ENCODE measurements around the gene INHA. TPM values are rescaled to one million over a fixed set of nuclear protein-coding genes. Genes with fewer than 3 reads are reported as not detected.

INHA gene
- total and polyA plus RNA-seq, 2 donors (not counting 1 experiment from before 2014, with no cell fraction given), result not detected

DNA sequence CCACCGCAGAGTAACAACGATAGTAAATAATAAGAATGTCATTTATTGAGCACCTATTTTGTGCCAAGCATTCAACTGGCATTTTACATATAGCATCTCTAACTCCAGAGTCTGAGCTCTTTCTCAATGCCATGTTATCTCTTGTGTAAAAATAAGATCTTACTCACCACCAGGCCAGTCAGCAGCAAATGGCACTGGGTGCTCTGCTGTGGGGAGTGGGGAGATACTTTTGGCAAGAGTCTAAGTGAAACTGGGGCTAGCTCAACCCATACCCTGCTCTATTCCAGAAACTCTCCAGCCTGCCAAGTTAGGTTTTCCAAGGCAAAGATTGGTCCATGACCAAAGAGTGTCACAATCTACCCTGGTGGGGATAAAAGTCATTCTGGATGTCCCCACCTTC lies 50.4 kb downstream of the INHA start:
- no peaks in the 10 kb centered on the region for H3K9me3 Mint-ChIP-seq (ENCODE audit: insufficient read depth)
- H3K27me3 Mint-ChIP-seq, result peaks cover 30% of the 10 kb centered on the region
- H3K4me3 ChIP-seq (ENCODE audit: control extremely low read depth in 1 of 5, extremely low read depth in 1 of 5, insufficient read depth in 1 of 5, low read depth in 2 of 5, low read length in 4 of 5), result no peak overlapping the region
- no peak overlapping the region for H3K27ac Mint-ChIP-seq
- TF ChIP-seq, protein P1, sequence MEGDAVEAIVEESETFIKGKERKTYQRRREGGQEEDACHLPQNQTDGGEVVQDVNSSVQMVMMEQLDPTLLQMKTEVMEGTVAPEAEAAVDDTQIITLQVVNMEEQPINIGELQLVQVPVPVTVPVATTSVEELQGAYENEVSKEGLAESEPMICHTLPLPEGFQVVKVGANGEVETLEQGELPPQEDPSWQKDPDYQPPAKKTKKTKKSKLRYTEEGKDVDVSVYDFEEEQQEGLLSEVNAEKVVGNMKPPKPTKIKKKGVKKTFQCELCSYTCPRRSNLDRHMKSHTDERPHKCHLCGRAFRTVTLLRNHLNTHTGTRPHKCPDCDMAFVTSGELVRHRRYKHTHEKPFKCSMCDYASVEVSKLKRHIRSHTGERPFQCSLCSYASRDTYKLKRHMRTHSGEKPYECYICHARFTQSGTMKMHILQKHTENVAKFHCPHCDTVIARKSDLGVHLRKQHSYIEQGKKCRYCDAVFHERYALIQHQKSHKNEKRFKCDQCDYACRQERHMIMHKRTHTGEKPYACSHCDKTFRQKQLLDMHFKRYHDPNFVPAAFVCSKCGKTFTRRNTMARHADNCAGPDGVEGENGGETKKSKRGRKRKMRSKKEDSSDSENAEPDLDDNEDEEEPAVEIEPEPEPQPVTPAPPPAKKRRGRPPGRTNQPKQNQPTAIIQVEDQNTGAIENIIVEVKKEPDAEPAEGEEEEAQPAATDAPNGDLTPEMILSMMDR (IDR thresholded peaks at IDR 0.05), result no peak
- no peak for TF ChIP-seq EZH2 (IDR thresholded peaks at IDR 0.05; ENCODE audit: borderline replicate concordance, insufficient read depth, low read depth, low read length, poor library complexity, severe bottlenecking)
- peaks cover 8% of the 10 kb centered on the region for H3K4me1 Mint-ChIP-seq
- DNase-seq (no peak), ATAC-seq (ENCODE audit: low read depth) (no peak)
- no CpG with 5 or more reads among the region's 2 CpGs for WGBS (ENCODE audit: insufficient coverage)
- no peak overlapping the region for H3K4me2 ChIP-seq (replicated peaks; ENCODE audit: low read depth, low read length, poor library complexity, severe bottlenecking)
- peaks cover 0 to 27% (median 17%) of the 10 kb centered on the region in 4 experiments for H3K27me3 ChIP-seq (replicated peaks in 1 of 4; ENCODE audit: control extremely low read depth in 1 of 4, control insufficient read depth in 3 of 4, insufficient read depth in 4 of 4, low read length in 3 of 4)
- H3K36me3 ChIP-seq (replicated peaks in 1 of 2; ENCODE audit: control extremely low read depth in 1 of 2, control insufficient read depth in 1 of 2, extremely low read depth in 1 of 2, insufficient read depth in 2 of 2, low read length in 1 of 2), result no peaks in the 10 kb centered on the region
- H3K9ac ChIP-seq (ENCODE audit: low read length), result no peak overlapping the region
- CTCF ChIA-PET, result interaction anchor here (0.6 kb wide), 1 partner anchor 105 kb away, joined by 3 read pairs; no protein-coding TSS in a partner anchor
- no peaks in the 10 kb centered on the region for H3K9me3 ChIP-seq (ENCODE audit: control extremely low read depth in 1 of 3, control insufficient read depth in 2 of 3, insufficient read depth in 1 of 3, low read length in 2 of 3)
- intact Hi-C loops (cut with micrococcal nuclease), result no loop called here
- no peak overlapping the region for H2AFZ ChIP-seq (ENCODE audit: insufficient read depth, low read depth, low read length, poor library complexity, severe bottlenecking)
- H3K4me1 ChIP-seq (ENCODE audit: control insufficient read depth in 2 of 2, insufficient read depth in 2 of 2, low read length in 2 of 2), result peaks cover 4 to 6% of the 10 kb centered on the region in 2 donors
- H3K79me2 ChIP-seq (ENCODE audit: control insufficient read depth, insufficient read depth, low read length), result no peaks in the 10 kb centered on the region
- no peak overlapping the region for H3K4me3 Mint-ChIP-seq
- no peaks in the 10 kb centered on the region for H4K20me1 ChIP-seq (ENCODE audit: control insufficient read depth, insufficient read depth, low read length, poor library complexity, severe bottlenecking)
- POLR2A ChIA-PET, result no interaction called here
- no peak overlapping the region for H3K27ac ChIP-seq (ENCODE audit: low read length in 2 of 2)

DNA sequence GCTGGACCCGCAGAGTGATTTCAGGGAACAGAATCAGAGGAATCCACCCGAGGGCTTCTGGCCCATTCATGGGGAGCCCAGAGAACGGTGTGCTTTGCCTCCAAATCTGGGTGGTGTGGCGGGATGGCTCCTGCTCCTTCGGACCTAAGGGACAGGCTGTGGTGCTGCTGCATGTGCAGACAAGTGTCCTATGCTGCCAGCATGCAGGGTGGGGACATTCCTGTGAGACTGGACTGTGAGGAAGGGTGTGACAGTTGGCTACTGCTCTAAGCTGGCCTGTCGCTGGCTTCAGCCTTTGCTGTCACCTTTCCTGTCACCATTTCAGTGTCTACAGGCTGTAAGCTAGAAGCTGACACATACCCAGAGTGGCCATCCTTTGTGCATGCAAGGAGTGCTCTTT lies 52.5 kb downstream of the INHA start:
- intact Hi-C loops (cut with micrococcal nuclease), result no loop called here
- no peak overlapping the region for H3K4me3 ChIP-seq (ENCODE audit: control extremely low read depth in 1 of 5, extremely low read depth in 1 of 5, insufficient read depth in 1 of 5, low read depth in 2 of 5, low read length in 4 of 5)
- no peak for ATAC-seq (ENCODE audit: low read depth)
- H3K27me3 ChIP-seq (replicated peaks in 1 of 4; ENCODE audit: control extremely low read depth in 1 of 4, control insufficient read depth in 3 of 4, insufficient read depth in 4 of 4, low read length in 3 of 4), result peaks cover 0 to 42% (median 24%) of the 10 kb centered on the region in 4 experiments
- H3K27ac Mint-ChIP-seq, result no peak overlapping the region
- peaks cover 10% of the 10 kb centered on the region for H3K4me1 Mint-ChIP-seq
- DNase-seq, result no peak
- no peak overlapping the region for H3K9ac ChIP-seq (ENCODE audit: low read length)
- peaks cover 10 to 20% of the 10 kb centered on the region in 2 donors for H3K4me1 ChIP-seq (ENCODE audit: control insufficient read depth in 2 of 2, insufficient read depth in 2 of 2, low read length in 2 of 2)
- POLR2A ChIA-PET, result no interaction called here
- H3K4me2 ChIP-seq (replicated peaks; ENCODE audit: low read depth, low read length, poor library complexity, severe bottlenecking), result no peak overlapping the region
- H3K36me3 ChIP-seq (replicated peaks in 1 of 2; ENCODE audit: control extremely low read depth in 1 of 2, control insufficient read depth in 1 of 2, extremely low read depth in 1 of 2, insufficient read depth in 2 of 2, low read length in 1 of 2), result no peaks in the 10 kb centered on the region
- H3K9me3 Mint-ChIP-seq (ENCODE audit: insufficient read depth), result no peaks in the 10 kb centered on the region
- no peak overlapping the region for H3K4me3 Mint-ChIP-seq
- WGBS (ENCODE audit: insufficient coverage), result 88% methylated on average over 6 of the region's 6 CpGs
- peaks cover 0 to 4% (median 0%) of the 10 kb centered on the region in 3 donors for H3K9me3 ChIP-seq (ENCODE audit: control extremely low read depth in 1 of 3, control insufficient read depth in 2 of 3, insufficient read depth in 1 of 3, low read length in 2 of 3)
- H3K79me2 ChIP-seq (ENCODE audit: control insufficient read depth, insufficient read depth, low read length), result no peaks in the 10 kb centered on the region
- no peak for TF ChIP-seq EZH2 (IDR thresholded peaks at IDR 0.05; ENCODE audit: borderline replicate concordance, insufficient read depth, low read depth, low read length, poor library complexity, severe bottlenecking)
- TF ChIP-seq, protein P1 (IDR thresholded peaks at IDR 0.05), result no peak
- H3K27me3 Mint-ChIP-seq, result peaks cover 39% of the 10 kb centered on the region
- no peaks in the 10 kb centered on the region for H4K20me1 ChIP-seq (ENCODE audit: control insufficient read depth, insufficient read depth, low read length, poor library complexity, severe bottlenecking)
- CTCF ChIA-PET, result no interaction called here
- no peak overlapping the region for H2AFZ ChIP-seq (ENCODE audit: insufficient read depth, low read depth, low read length, poor library complexity, severe bottlenecking)
- H3K27ac ChIP-seq (ENCODE audit: low read length in 2 of 2), result no peak overlapping the region

All from B cell (primary cell).